PC-3 (cell line): ENCODE results near the gene HERC6. TPM values are rescaled to one million over a fixed set of nuclear protein-coding genes. Genes with fewer than 3 reads are reported as not detected.

Source experiments
- ATAC-seq: fragments of 200-7000 bp; cut with Tn5 transposase; 2 replicates; pipeline ENCODE4 v1.9.1; 2020; ENCODE audit warnings: mild to moderate bottlenecking, moderate library complexity
- BruUV-seq: library from RNA; stranded (reverse); fragments of 400-500 nt; replicated peaks from 2 replicates; lab custom pipeline; 2021; lab: Mats Ljungman, UMichigan
- CTCF ChIA-PET: fragments of 300-600 bp; sonication (Branson Sonifier 250); formaldehyde crosslinking; loops from one replicate; lab custom pipeline; 2022; ENCODE audit warnings: antibody characterized with exemption; lab: Charles Lee
- POLR2A ChIA-PET: fragments of 300-600 bp; sonication (Branson Sonifier 250); formaldehyde crosslinking; loops from one replicate; lab custom pipeline; 2022; ENCODE audit warnings: antibody characterized with exemption; ENCODE audit not compliant: unreplicated experiment; lab: Charles Lee
- DNase-seq: peaks from one replicate; pipeline ENCODE4 v3.0.0-alpha.2; 2015
- H2AFZ ChIP-seq: fragments of 300-600 bp; sonication (generic); 2 replicates; pipeline ENCODE4 v1.6.0; 2016; ENCODE audit warnings: antibody characterized with exemption, low read length
- H3F3A ChIP-seq: fragments of 300-600 bp; sonication (generic); one replicate; pipeline ENCODE4 v1.6.0; 2017; ENCODE audit warnings: antibody characterized with exemption, low read length, control low read depth, mild to moderate bottlenecking; ENCODE audit not compliant: unreplicated experiment
- H3K27ac ChIP-seq: fragments of 300-600 bp; sonication (generic); 2 replicates; pipeline ENCODE4 v1.5.1; 2016; ENCODE audit warnings: mild to moderate bottlenecking, low read length
- H3K27me3 ChIP-seq: fragments of 300-600 bp; sonication (generic); 2 replicates; pipeline ENCODE4 v1.6.1; 2016; ENCODE audit warnings: low read length, mixed read lengths
- H3K36me3 ChIP-seq: fragments of 300-600 bp; sonication (generic); 2 replicates; pipeline ENCODE4 v1.6.1; 2016; ENCODE audit warnings: low read depth, mixed run types, low read length, mixed read lengths
- H3K4me1 ChIP-seq: fragments of 300-600 bp; sonication (generic); 2 replicates; pipeline ENCODE4 v1.5.1; 2016; ENCODE audit warnings: low read length; ENCODE audit not compliant: insufficient read depth
- H3K4me2 ChIP-seq: fragments of 300-600 bp; sonication (generic); 2 replicates; pipeline ENCODE4 v1.6.0; 2016; ENCODE audit warnings: low read length
- H3K4me3 ChIP-seq: fragments of 300-600 bp; sonication (generic); 2 replicates; pipeline ENCODE4 v1.5.1; 2016; ENCODE audit warnings: mild to moderate bottlenecking, low read length, mixed read lengths
- H3K79me2 ChIP-seq: fragments of 300-600 bp; sonication (generic); 2 replicates; pipeline ENCODE4 v1.6.1; 2017; ENCODE audit warnings: low read length, mixed read lengths
- H3K9ac ChIP-seq: fragments of 300-600 bp; sonication (generic); 2 replicates; pipeline ENCODE4 v1.6.0; 2016; ENCODE audit warnings: mild to moderate bottlenecking, low read length
- H3K9me2 ChIP-seq: fragments of 300-600 bp; sonication (generic); replicated peaks from 2 replicates; pipeline ENCODE4 v1.6.1; 2016; ENCODE audit warnings: mixed run types, low read length, mixed read lengths
- H3K9me3 ChIP-seq: fragments of 300-600 bp; sonication (generic); 2 replicates; pipeline ENCODE4 v1.6.1; 2016; ENCODE audit warnings: low read length, mixed read lengths
- H4K20me1 ChIP-seq: fragments of 300-600 bp; sonication (generic); 2 replicates; pipeline ENCODE4 v1.6.1; 2016; ENCODE audit warnings: low read length, mixed read lengths
- CTCF ChIP-seq: fragments of 300-600 bp; sonication (generic); conservative IDR thresholded peaks from 2 replicates; pipeline ENCODE4 v1.5.1; 2017; ENCODE audit warnings: antibody characterized with exemption, low read depth, mild to moderate bottlenecking, low read length
- EZH2 ChIP-seq: fragments of 300-600 bp; sonication (generic); IDR thresholded peaks from one replicate; pipeline ENCODE4 v1.6.1; 2017; ENCODE audit warnings: antibody characterized with exemption, mild to moderate bottlenecking, low read length; ENCODE audit not compliant: unreplicated experiment
- EZH2phosphoT487 ChIP-seq: fragments of 300-600 bp; sonication (generic); IDR thresholded peaks from 2 replicates; pipeline ENCODE4 v1.6.1; 2018; ENCODE audit warnings: mild to moderate bottlenecking, antibody characterized with exemption, low read length, borderline replicate concordance
- intact Hi-C: fragments of 100-400 bp; cut with micrococcal nuclease; formaldehyde crosslinking; loops from 2 replicates; pipeline ENCODE4 v1.9.0; 2023
- total RNA-seq: library from RNA; depleted of rRNA; stranded (reverse); fragments of >200 nt; gene quantifications from 2 replicates; pipeline ENCODE4 v1.2.3, GENCODE V29; 2014

Gene HERC6
- total RNA-seq, 1 experiment from 2014 or later: 4.8 TPM

- no peak for DNase-seq
- no peaks in the 10 kb centered on the region for H3K27me3 ChIP-seq
- no peak overlapping the region for H3K4me2 ChIP-seq
- no peak for ATAC-seq
- no peaks in the 10 kb centered on the region for H3K9me2 ChIP-seq
- ChIA-PET POLR2A (no interaction called here), CTCF (no interaction called here)
- no peak overlapping the region for H3K4me3 ChIP-seq
- intact Hi-C loops: no loop called here
- TF ChIP-seq EZH2phosphoT487 (no peak), EZH2 (no peak), CTCF (no peak)
- H3K79me2 ChIP-seq: no peaks in the 10 kb centered on the region
- H4K20me1 ChIP-seq: no peaks in the 10 kb centered on the region
- H3K4me1 ChIP-seq: peaks cover 10% of the 10 kb centered on the region; the same call in 1 of the 2 replicates
- no peak overlapping the region for H2AFZ ChIP-seq
- no peak overlapping the region for H3K9ac ChIP-seq
- BruUV-seq: no TSS peak
- H3K36me3 ChIP-seq: no peaks in the 10 kb centered on the region
- no peak overlapping the region for H3K27ac ChIP-seq
- H3K9me3 ChIP-seq: no peaks in the 10 kb centered on the region
- no peaks in the 10 kb centered on the region for H3F3A ChIP-seq
Observed at GRCh38 chr4:88443486-88443885, 64.8 kb downstream of the HERC6 start.

GRCh38 chr4:88445252-88445651 is 66.6 kb downstream of the HERC6 start:
- Histone ChIP-seq H2AFZ (no peak overlapping the region), H3K9ac (no peak overlapping the region), H3F3A (no peaks in the 10 kb centered on the region), H3K4me3 (no peak overlapping the region), H3K9me3 (no peaks in the 10 kb centered on the region), H4K20me1 (no peaks in the 10 kb centered on the region), H3K27me3 (no peaks in the 10 kb centered on the region), H3K9me2 (no peaks in the 10 kb centered on the region), H3K4me2 (0 out of 2 replicates have a peak overlapping the region, but pooled peaks have one; percentile 6), H3K4me1 (peaks cover 10% of the 10 kb centered on the region; the same call in 1 of the 2 replicates), H3K79me2 (no peaks in the 10 kb centered on the region), H3K36me3 (no peaks in the 10 kb centered on the region), H3K27ac (no peak overlapping the region)
- no TSS peak for BruUV-seq
- ATAC-seq: peak; percentile 75
- ChIA-PET CTCF (interaction anchor here (0.5 to 0.9 kb wide), 2 partner anchors 11 to 66 kb away, joined by 3 to 4 read pairs; partner anchors contain the start of gene HERC6), POLR2A (no interaction called here)
- intact Hi-C loops: no loop called here
- TF ChIP-seq EZH2 (no peak), CTCF (no peak), EZH2phosphoT487 (no peak)
- DNase-seq: peak; percentile 48

- Histone ChIP-seq H3K36me3 (no peaks in the 10 kb centered on the region), H3K4me2 (no peak overlapping the region), H3F3A (no peaks in the 10 kb centered on the region), H3K79me2 (no peaks in the 10 kb centered on the region), H3K9ac (no peak overlapping the region), H3K4me3 (no peak overlapping the region), H4K20me1 (no peaks in the 10 kb centered on the region), H3K9me3 (no peaks in the 10 kb centered on the region), H3K27ac (no peak overlapping the region), H3K27me3 (no peaks in the 10 kb centered on the region), H2AFZ (no peak overlapping the region), H3K9me2 (no peaks in the 10 kb centered on the region), H3K4me1 (peaks cover 10% of the 10 kb centered on the region; the same call in 1 of the 2 replicates)
- POLR2A ChIA-PET: no interaction called here
- CTCF ChIA-PET: no interaction called here
- ATAC-seq: no peak
- no peak for TF ChIP-seq EZH2phosphoT487
- TF ChIP-seq CTCF: no peak
- TF ChIP-seq EZH2: no peak
- peak; percentile 7 for DNase-seq
- intact Hi-C loops: no loop called here
- BruUV-seq: no TSS peak
Observed at GRCh38 chr4:88446124-88446523, 67.5 kb downstream of the HERC6 start.
